Endothelial cell of hepatic sinusoid (primary cell): ENCODE results near the gene ULK3.

Experiments
- in situ Hi-C: cut with HindIII; loops from 2 replicates; pipeline ENCODE4 v1.10.0; 2017; ENCODE audit warnings: low sequenced_read_pairs

The ULK3 gene

GRCh38 chr15:74869372-74869725, 26.4 kb upstream of the ULK3 start:
- in situ Hi-C loops: no loop called here

GRCh38 chr15:74868059-74868458, 25.1 kb upstream of the ULK3 start:
- in situ Hi-C loops: no loop called here

DNA sequence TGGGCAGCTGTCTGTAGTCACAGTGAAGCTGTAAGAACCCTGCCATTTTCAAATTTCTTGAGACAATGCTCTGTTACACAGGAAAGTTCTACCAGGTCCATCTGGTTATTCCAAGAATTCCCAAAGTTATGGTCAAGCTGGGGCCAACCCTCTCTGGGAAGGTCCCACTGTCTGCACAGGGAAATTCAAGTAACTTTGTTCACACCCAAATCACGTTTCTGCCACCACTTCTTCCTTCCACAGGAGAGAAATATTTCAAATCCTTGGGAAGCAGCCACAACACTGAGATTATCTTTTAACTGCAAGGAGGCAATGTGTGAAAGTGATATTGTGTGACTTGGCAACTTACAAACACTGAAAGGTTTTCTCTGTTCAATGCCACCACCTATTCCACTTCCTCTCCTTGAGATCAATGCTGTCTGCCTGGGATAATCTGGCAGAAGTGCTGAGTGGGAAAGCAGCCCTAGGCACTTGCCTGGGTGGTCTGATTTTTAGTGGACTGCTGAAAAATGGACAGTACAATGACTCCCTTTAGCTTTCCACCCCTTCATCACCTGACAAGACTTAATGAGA, 24.6 kb upstream of the ULK3 start:
- in situ Hi-C loops: no loop called here

DNA sequence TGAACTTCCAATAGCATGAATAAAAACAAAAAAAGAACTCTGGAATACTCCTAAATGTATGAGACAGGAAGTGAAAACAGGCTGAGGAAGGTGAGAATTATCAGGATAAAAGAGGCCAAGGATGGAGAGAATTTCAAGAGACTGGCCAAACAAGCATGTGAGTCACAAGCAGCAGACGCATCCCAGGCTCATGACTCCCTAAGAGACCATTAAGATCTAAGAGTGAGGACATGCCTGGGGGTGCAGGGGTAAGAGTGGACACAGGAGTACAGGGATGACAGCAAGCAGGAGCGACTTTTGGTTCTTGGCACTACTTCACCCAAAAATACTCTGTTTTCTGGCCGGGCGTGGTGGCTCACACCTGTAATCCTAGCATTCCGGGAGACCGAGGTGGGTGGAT, 23.1 kb upstream of the ULK3 start:
- in situ Hi-C loops: no loop called here

- in situ Hi-C loops: no loop called here
Measured at GRCh38 chr15:74865316-74865715, 22.4 kb upstream of the ULK3 start.

- in situ Hi-C loops: no loop called here
Measured at GRCh38 chr15:74864296-74864695, 21.3 kb upstream of the ULK3 start.

- in situ Hi-C loops: no loop called here
Measured at GRCh38 chr15:74863239-74864056, 20.5 kb upstream of the ULK3 start.

DNA sequence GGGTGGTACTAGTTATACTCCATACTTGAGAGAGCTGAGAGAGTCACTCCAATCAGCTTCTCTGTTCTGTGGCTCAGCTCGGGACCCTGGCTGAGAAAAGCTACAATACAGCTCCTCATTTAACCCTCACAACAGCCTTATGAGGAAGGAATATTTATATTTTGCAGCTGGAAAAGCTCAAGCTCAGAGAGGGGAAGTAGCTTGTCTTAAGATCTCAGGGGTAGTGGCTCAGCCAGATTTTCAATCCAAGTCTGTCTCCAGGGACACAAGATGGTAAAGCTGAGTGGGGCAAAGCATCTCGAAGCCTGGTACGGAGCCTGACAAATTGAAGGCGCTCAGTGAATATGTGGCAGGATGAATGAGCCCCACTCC, 15.4 kb upstream of the ULK3 start:
- in situ Hi-C loops: no loop called here

DNA sequence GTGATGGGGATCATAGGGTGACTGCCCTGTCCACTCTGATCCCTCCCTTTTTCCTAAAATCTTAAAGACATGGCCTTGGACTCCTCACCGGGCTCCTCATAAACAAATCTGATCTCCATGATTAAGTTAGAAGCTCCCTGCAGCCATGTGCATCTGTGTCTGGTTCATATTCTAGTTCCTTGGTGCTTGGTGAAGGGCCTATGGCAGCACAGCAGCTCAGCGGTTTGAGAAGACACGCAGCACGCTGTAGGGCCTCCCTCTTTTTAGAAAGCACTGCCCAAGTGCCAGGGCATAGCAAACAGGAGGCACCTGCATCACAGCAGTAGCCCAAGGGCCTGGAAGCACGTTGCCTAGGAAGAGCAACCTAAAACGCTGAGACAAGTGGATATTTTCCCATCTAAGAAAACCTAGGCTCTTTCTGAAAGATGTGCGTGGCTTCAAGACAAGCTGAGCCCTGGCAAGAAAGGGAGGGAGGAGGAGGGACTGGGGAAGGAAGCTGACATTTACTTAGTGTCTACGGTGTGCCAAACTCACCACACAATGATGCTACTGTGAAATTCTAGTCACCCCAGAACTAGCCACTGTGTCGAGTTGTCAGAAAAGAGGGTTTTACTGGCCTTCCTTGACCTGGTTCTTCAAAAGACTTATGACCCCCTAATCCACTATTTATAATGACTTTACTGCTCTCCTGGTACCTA, 14.9 kb upstream of the ULK3 start:
- in situ Hi-C loops: no loop called here

GRCh38 chr15:74857082-74857655, 14.2 kb upstream of the ULK3 start:
- in situ Hi-C loops: no loop called here

GRCh38 chr15:74856537-74856936, 13.6 kb upstream of the ULK3 start:
- in situ Hi-C loops: no loop called here

GRCh38 chr15:74855857-74856256, 12.9 kb upstream of the ULK3 start:
- in situ Hi-C loops: no loop called here

- in situ Hi-C loops: loop anchor here (5.0 kb wide), 3 partner anchors 37 to 77 kb away; partner anchors contain the start of gene FAM219B
Measured at GRCh38 chr15:74854453-74855022, 11.6 kb upstream of the ULK3 start.

GRCh38 chr15:74851960-74852359, 9.0 kb upstream of the ULK3 start:
- in situ Hi-C loops: loop anchor here (5.0 kb wide), 3 partner anchors 35 to 75 kb away; partner anchors contain the start of gene FAM219B

DNA sequence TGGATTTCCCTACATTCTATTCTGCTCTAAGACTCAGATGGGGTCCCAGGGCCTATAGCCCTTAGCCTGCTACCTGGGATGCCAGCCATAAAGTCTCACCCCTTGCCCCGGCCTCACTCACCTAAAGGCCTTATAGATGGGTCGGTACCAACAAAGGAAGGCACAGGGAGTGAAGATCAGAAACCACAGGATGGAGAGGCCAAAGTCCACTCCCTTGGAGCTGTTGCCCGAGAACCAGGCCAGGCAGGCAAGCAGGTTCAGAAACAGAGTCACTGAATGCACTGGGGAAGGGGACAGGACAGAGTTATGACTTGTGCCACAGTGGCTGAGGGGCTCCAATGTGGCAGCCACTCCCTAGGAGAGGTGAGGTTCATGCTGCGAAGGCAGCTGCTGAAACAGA, 7.4 kb upstream of the ULK3 start:
- in situ Hi-C loops: loop anchor here (5.0 kb wide), 3 partner anchors 33 to 73 kb away; partner anchors contain the start of gene FAM219B

DNA sequence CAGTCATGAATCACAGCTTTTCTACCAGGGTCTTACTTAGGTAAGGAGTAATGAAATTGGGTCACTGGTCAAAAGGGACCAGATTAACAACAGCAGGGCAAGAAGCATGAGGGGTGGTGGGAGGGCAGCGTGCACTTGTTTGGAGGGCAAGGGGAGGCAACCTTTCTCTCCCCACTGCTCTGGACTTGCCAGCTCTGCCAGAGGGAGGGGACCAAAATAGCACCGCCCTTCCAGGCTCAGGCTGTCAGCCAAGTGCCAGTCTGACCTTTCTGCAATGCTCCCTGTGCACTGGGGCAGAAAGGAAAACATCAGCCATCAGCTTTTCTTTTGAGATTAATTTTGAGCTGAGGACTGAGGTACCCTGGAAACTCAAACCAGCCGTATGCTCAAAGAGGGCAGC, 4.5 kb upstream of the ULK3 start:
- in situ Hi-C loops: no loop called here

- in situ Hi-C loops: no loop called here
Measured at GRCh38 chr15:74845581-74845980, 2.6 kb upstream of the ULK3 start.

GRCh38 chr15:74845208-74845568, 2.2 kb upstream of the ULK3 start:
- in situ Hi-C loops: no loop called here

GRCh38 chr15:74844319-74845207, 1.6 kb upstream of the ULK3 start:
- in situ Hi-C loops: no loop called here

- in situ Hi-C loops: no loop called here
Measured at GRCh38 chr15:74843891-74844299, 939 bp upstream of the ULK3 start.
